ENCODE data around the gene FLT1.

GRCh38 chr13:28357247-28357825 is 137.6 kb downstream of the FLT1 start:
- TF ChIP-seq REST (IDR thresholded peaks at IDR 0.05; ENCODE audit: insufficient replicate concordance, low read depth) = no peak
- no peak for TF ChIP-seq CTCF (IDR thresholded peaks at IDR 0.05; ENCODE audit: insufficient read depth, low read length)
- no peak for TF ChIP-seq POLR2AphosphoS5 (IDR thresholded peaks at IDR 0.05; ENCODE audit: low read depth)
- TF ChIP-seq GABPA (IDR thresholded peaks at IDR 0.05; ENCODE audit: low read depth) = no peak
- TF ChIP-seq SPI1 (IDR thresholded peaks at IDR 0.05; ENCODE audit: borderline replicate concordance, low read depth) = no peak

Data from HL-60 (cell line).